Endothelial cell of umbilical vein (primary cell): ENCODE measurements around the gene DHX35. TPM values are rescaled to one million over a fixed set of nuclear protein-coding genes. Genes with fewer than 3 reads are reported as not detected.

Source experiments
- BruUV-seq: library from RNA; stranded (reverse); fragments of 400-500 nt; replicated peaks from 2 replicates; lab custom pipeline; 2021; lab: Mats Ljungman, UMichigan
- CTCF ChIA-PET: fragments of 300-600, 350-600 bp; sonication (Branson Sonifier 250); formaldehyde crosslinking; loops from one replicate; lab custom pipeline; 2021; ENCODE audit warnings: antibody characterized with exemption, inconsistent platforms; lab: Charles Lee
- POLR2A ChIA-PET: fragments of 300-600, 350-600 bp; sonication (Branson Sonifier 250); formaldehyde crosslinking; loops from one replicate; lab custom pipeline; 2021; ENCODE audit warnings: antibody characterized with exemption, inconsistent platforms; lab: Charles Lee
- DNase-seq: peaks from one replicate; pipeline ENCODE4 v3.0.0-alpha.2; 2011; ENCODE audit warnings: low read depth, low spot score
- FAIRE-seq: peaks from 2 replicates; lab custom pipeline; 2011; peaks lifted over from hg19 to GRCh38; lab: Jason Lieb, UNC
- H2AFZ ChIP-seq: 2 replicates; pipeline ENCODE4 v1.6.0; 2012; ENCODE audit warnings: low read depth, low read length, control low read depth, inconsistent platforms
- H3K27ac ChIP-seq: 2 replicates; pipeline ENCODE4 v1.5.1; 2011; ENCODE audit warnings: low read depth, mild to moderate bottlenecking, control low read depth, low read length, moderate library complexity; ENCODE audit not compliant: insufficient read depth
- H3K27me3 ChIP-seq, 2 experiments: 2 replicates each; pipeline versions ENCODE4 v1.6.0 to v1.6.1; 2011; ENCODE audit warnings: low read length in 2 of 2, mixed read lengths in 1 of 2; ENCODE audit not compliant: control insufficient read depth in 2 of 2, insufficient read depth in 2 of 2
- H3K36me3 ChIP-seq, 2 experiments: 2 replicates in 1 of 2; 3 replicates in 1 of 2; pipeline ENCODE4 v1.5.1; 2011; ENCODE audit warnings: low read length in 2 of 2, mild to moderate bottlenecking in 1 of 2, moderate library complexity in 1 of 2; ENCODE audit not compliant: control insufficient read depth in 2 of 2, insufficient read depth in 2 of 2; ENCODE audit errors: extremely low read depth in 1 of 2
- H3K4me1 ChIP-seq: 3 replicates; pipeline ENCODE4 v1.5.1; 2011; ENCODE audit warnings: mild to moderate bottlenecking, low read length; ENCODE audit not compliant: control insufficient read depth, insufficient read depth; ENCODE audit errors: extremely low read depth
- H3K4me2 ChIP-seq: 2 replicates; pipeline ENCODE4 v1.6.1; 2011; ENCODE audit warnings: low read length, control low read depth, mixed read lengths; ENCODE audit not compliant: insufficient read depth
- H3K4me3 ChIP-seq, 3 experiments: fragments of 200-600 bp in 1 of 3; sonication (generic), shearing (Covaris generic) in 1 of 3; replicated peaks in 1 of 3; 2 replicates each; pipeline ENCODE4 v1.5.1; 2011 to 2016; ENCODE audit warnings: control low read depth in 3 of 3, low read length in 3 of 3, mild to moderate bottlenecking in 2 of 3, inconsistent platforms in 1 of 3, low read depth in 1 of 3, moderate library complexity in 1 of 3; ENCODE audit not compliant: insufficient read depth in 1 of 3
- H3K79me2 ChIP-seq: 2 replicates; pipeline ENCODE4 v1.6.0; 2012; ENCODE audit warnings: low read length, inconsistent platforms; ENCODE audit not compliant: control insufficient read depth, insufficient read depth
- H3K9ac ChIP-seq: replicated peaks from 2 replicates; pipeline ENCODE3; 2011; ENCODE audit warnings: low read length, control low read depth; ENCODE audit not compliant: insufficient read depth; ENCODE audit errors: extremely low read depth
- H3K9me1 ChIP-seq: replicated peaks from 3 replicates; pipeline ENCODE4 v1.6.0; 2011; ENCODE audit warnings: mild to moderate bottlenecking, low read length; ENCODE audit not compliant: control insufficient read depth, insufficient read depth; ENCODE audit errors: extremely low read depth
- H3K9me3 ChIP-seq: replicated peaks from 2 replicates; pipeline ENCODE4 v1.5.1; 2012; ENCODE audit warnings: low read length, inconsistent platforms; ENCODE audit not compliant: control insufficient read depth, insufficient read depth
- H4K20me1 ChIP-seq: replicated peaks from 2 replicates; pipeline ENCODE3; 2011; ENCODE audit warnings: mild to moderate bottlenecking, low read length; ENCODE audit not compliant: control insufficient read depth, insufficient read depth; ENCODE audit errors: extremely low read depth
- CTCF ChIP-seq, 2 donors: IDR thresholded peaks; 1 replicate in 1 of 2; 2 replicates in 1 of 2; pipeline ENCODE4 v1.5.1; 2011; ENCODE audit warnings: low read length in 2 of 2, mild to moderate bottlenecking in 2 of 2, moderate library complexity in 2 of 2, control low read depth in 1 of 2, inconsistent platforms in 1 of 2, low read depth in 1 of 2; ENCODE audit not compliant: insufficient read depth in 1 of 2; ENCODE audit errors: extremely low read depth in 1 of 2
- EZH2 ChIP-seq: IDR thresholded peaks from 2 replicates; pipeline ENCODE4 v1.6.1; 2012; ENCODE audit warnings: borderline replicate concordance, low read depth, mild to moderate bottlenecking, moderate library complexity, low read length, inconsistent platforms; ENCODE audit not compliant: severe bottlenecking
- FOS ChIP-seq: IDR thresholded peaks from 2 replicates; pipeline ENCODE4 v1.6.1; 2011; ENCODE audit warnings: mild to moderate bottlenecking, low read length, moderate library complexity, borderline replicate concordance; ENCODE audit not compliant: insufficient read depth
- GATA2 ChIP-seq: IDR thresholded peaks from 2 replicates; pipeline ENCODE4 v1.7.0; 2011; ENCODE audit warnings: low read depth, mild to moderate bottlenecking, moderate library complexity, mixed read lengths, low read length; ENCODE audit not compliant: insufficient read length, insufficient read depth
- JUN ChIP-seq: IDR thresholded peaks from 2 replicates; pipeline ENCODE4 v1.6.1; 2011; ENCODE audit warnings: borderline replicate concordance, low read depth; ENCODE audit not compliant: insufficient read length, insufficient read depth
- MAX ChIP-seq: IDR thresholded peaks from 2 replicates; pipeline ENCODE4 v1.6.1; 2011; ENCODE audit not compliant: insufficient read depth, insufficient read length
- MYC ChIP-seq: IDR thresholded peaks from one replicate; pipeline ENCODE4 v1.6.1; 2011; ENCODE audit warnings: mild to moderate bottlenecking, low read depth, low read length
- POLR2A ChIP-seq: IDR thresholded peaks from 2 replicates; pipeline ENCODE4 v1.6.1; 2012; ENCODE audit warnings: low read depth, mild to moderate bottlenecking, control low read depth, low read length
- POLR2AphosphoS5 ChIP-seq: IDR thresholded peaks from 2 replicates; pipeline ENCODE4 v1.6.1; 2012; ENCODE audit warnings: low read depth, mild to moderate bottlenecking, control low read depth, low read length, moderate library complexity; ENCODE audit not compliant: insufficient read depth
- dilution Hi-C: fragments of 300-500 bp; cut with MboI; formaldehyde crosslinking; loops from one replicate; pipeline ENCODE4 v1.15.0; 2019; ENCODE audit warnings: low sequenced_read_pairs; ENCODE audit not compliant: extremely low pct_ligation_motif_present
- intact Hi-C: fragments of 100-400 bp; cut with micrococcal nuclease; formaldehyde crosslinking; loops from one replicate; pipeline ENCODE4 v1.10.0; 2022
- polyA plus RNA-seq, 4 experiments: library from polyadenylated mRNA; depleted of rRNA in 3 of 4; stranded (reverse) in 3 of 4; unstranded in 1 of 4; fragments of >200 nt; gene quantifications; 2 replicates each; pipeline versions ENCODE4 v1.2.1 to v1.2.3, GENCODE V29; 2011 to 2012; ENCODE audit warnings: missing spikeins in 1 of 4
- total RNA-seq: library from RNA; stranded (reverse); gene quantifications from 2 replicates; pipeline ENCODE4 v1.2.3, GENCODE V29; 2021

The DHX35 gene
- total and polyA plus RNA-seq, 2 donors (not counting 3 experiments of a cell fraction or from before 2014, with no cell fraction given) = 10.0 to 13.0 TPM

GRCh38 chr20:39075731-39076130 lies 113.6 kb downstream of the DHX35 start:
- Histone ChIP-seq H3K79me2 (no peaks in the 10 kb centered on the region), H3K4me1 (no peaks in the 10 kb centered on the region), H3K9me3 (no peaks in the 10 kb centered on the region), H3K4me2 (no peak overlapping the region), H3K27ac (no peak overlapping the region), H3K27me3 (peaks cover 8 to 9% of the 10 kb centered on the region in 2 experiments), H4K20me1 (no peaks in the 10 kb centered on the region), H2AFZ (no peak overlapping the region), H3K9me1 (no peaks in the 10 kb centered on the region), H3K36me3 (no peaks in the 10 kb centered on the region), H3K9ac (no peak overlapping the region), H3K4me3 (no peak overlapping the region)
- no peak for DNase-seq
- BruUV-seq = no TSS peak
- intact Hi-C loops = no loop called here
- no peak for FAIRE-seq
- ChIA-PET POLR2A (no interaction called here), CTCF (interaction anchor here (4.7 kb wide), 1 partner anchor 26 kb away, joined by 52 read pairs; no protein-coding TSS in a partner anchor)
- TF ChIP-seq MAX (no peak), POLR2A (no peak), CTCF (IDR thresholded peaks at IDR 0.05; ENCODE audit: extremely low read depth in 1 of 2, insufficient read depth in 1 of 2, low read depth in 1 of 2, low read length in 2 of 2) (no peak), EZH2 (no peak), POLR2AphosphoS5 (no peak), FOS (no peak), JUN (no peak), MYC (no peak), GATA2 (no peak)
- dilution Hi-C loops = no loop called here
